ENCODE measurements around the gene LHPP. TPM values are rescaled to one million over a fixed set of nuclear protein-coding genes. Genes with fewer than 3 reads are reported as not detected.

Gene LHPP
- total RNA-seq, 4 donors from 2014 or later, result 20.3 to 116 (median 22.4) TPM

- Histone ChIP-seq H3K27me3 (no peaks in the 10 kb centered on the region), H3K36me3 (no peaks in the 10 kb centered on the region), H3K27ac (no peak overlapping the region), H3K9me3 (no peaks in the 10 kb centered on the region), H3K4me3 (no peak overlapping the region), H3K4me1 (peaks cover 0 to 9% (median 6%) of the 10 kb centered on the region in 4 donors)
- no peak for TF ChIP-seq EP300 (IDR thresholded peaks at IDR 0.05; ENCODE audit: low read depth)
- TF ChIP-seq, protein P1, sequence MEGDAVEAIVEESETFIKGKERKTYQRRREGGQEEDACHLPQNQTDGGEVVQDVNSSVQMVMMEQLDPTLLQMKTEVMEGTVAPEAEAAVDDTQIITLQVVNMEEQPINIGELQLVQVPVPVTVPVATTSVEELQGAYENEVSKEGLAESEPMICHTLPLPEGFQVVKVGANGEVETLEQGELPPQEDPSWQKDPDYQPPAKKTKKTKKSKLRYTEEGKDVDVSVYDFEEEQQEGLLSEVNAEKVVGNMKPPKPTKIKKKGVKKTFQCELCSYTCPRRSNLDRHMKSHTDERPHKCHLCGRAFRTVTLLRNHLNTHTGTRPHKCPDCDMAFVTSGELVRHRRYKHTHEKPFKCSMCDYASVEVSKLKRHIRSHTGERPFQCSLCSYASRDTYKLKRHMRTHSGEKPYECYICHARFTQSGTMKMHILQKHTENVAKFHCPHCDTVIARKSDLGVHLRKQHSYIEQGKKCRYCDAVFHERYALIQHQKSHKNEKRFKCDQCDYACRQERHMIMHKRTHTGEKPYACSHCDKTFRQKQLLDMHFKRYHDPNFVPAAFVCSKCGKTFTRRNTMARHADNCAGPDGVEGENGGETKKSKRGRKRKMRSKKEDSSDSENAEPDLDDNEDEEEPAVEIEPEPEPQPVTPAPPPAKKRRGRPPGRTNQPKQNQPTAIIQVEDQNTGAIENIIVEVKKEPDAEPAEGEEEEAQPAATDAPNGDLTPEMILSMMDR (IDR thresholded peaks at IDR 0.05), result no peak
- TF ChIP-seq POLR2AphosphoS5 (IDR thresholded peaks at IDR 0.05), result no peak
- TF ChIP-seq POLR2A (IDR thresholded peaks at IDR 0.05), result no peak
- WGBS, 2 donors (ENCODE audit: low coverage in 1 of 2), result 95% methylated on average over 8 of the region's 9 CpGs; no CpG with 5 or more reads in 1 of the 2 donors
- intact Hi-C loops (cut with DNase I; ENCODE audit: low total_unique reads), result loop anchor here (5.0 kb wide), 1 partner anchor 776 kb away; no protein-coding TSS in a partner anchor
- no peak for DNase-seq
- in situ Hi-C loops (cut with MboI; ENCODE audit: low pct_ligation_motif_present in 1 of 4, low pct_unique_long_range_greater_than_20kb in 1 of 4, low sequenced_read_pairs in 3 of 4), result no loop called here
Measured at GRCh38 chr10:124661660-124662180, 200.1 kb downstream of the LHPP start.

DNA sequence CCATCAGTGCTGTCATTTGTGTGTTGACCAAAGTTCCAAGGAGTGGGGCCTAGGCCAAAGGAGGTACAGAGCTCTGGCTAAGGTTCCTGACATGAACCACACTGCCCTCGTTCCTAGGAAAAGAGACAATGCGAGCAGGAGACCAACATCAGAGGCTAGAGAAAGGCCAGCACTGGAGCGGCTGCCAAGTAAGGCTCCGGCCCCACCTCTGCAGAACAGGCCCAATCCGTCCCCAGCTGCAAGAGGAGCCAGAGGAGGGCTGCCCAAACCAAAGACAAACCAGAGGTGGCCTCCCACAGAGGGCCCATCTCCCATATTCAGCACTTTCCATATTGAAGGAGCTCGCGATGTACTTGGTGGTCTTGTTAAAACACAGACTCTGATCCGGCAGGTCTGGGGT, 201.6 kb downstream of the LHPP start:
- Histone ChIP-seq H3K27ac (no peak overlapping the region), H3K36me3 (no peaks in the 10 kb centered on the region), H3K27me3 (no peaks in the 10 kb centered on the region), H3K9me3 (no peaks in the 10 kb centered on the region), H3K4me3 (no peak overlapping the region), H3K4me1 (peaks cover 0 to 24% (median 13%) of the 10 kb centered on the region in 4 donors)
- in situ Hi-C loops (cut with MboI; ENCODE audit: low pct_ligation_motif_present in 1 of 4, low pct_unique_long_range_greater_than_20kb in 1 of 4, low sequenced_read_pairs in 3 of 4) (no loop called here), intact Hi-C loops (cut with DNase I; ENCODE audit: low total_unique reads) (loop anchor here (5.0 kb wide), 1 partner anchor 774 kb away; no protein-coding TSS in a partner anchor)
- TF ChIP-seq, protein P1 (IDR thresholded peaks at IDR 0.05), result no peak
- TF ChIP-seq POLR2A (IDR thresholded peaks at IDR 0.05), result no peak
- TF ChIP-seq EP300 (IDR thresholded peaks at IDR 0.05; ENCODE audit: low read depth), result no peak
- TF ChIP-seq POLR2AphosphoS5 (IDR thresholded peaks at IDR 0.05), result no peak
- 79% methylated on average over 8 of the region's 8 CpGs; no CpG with 5 or more reads in 1 of the 2 donors for WGBS, 2 donors (ENCODE audit: low coverage in 1 of 2)
- DNase-seq, result no peak

Other genes starting within 250 kb of the LHPP start
- 10 to 100 TPM; 22.1 to 89.3 (median 60.9) TPM for gene OAT, start 42.9 kb upstream of the LHPP start, total RNA-seq
- not detected for gene NKX1-2, start 11.8 kb upstream of the LHPP start, total RNA-seq

Measured in transverse colon (tissue), 4 donors.